Iris pigment epithelial cell (primary cell): Measurements from ENCODE around the gene TAF4.
"Not testable (repeated sequence)": the region's sequence is repeated elsewhere in the genome, so short reads cannot be mapped to it uniquely, and the experiment has no call there.

Experiments used
- DNase-seq: peaks from one replicate; pipeline ENCODE4 v3.0.0-alpha.2; 2011; ENCODE audit warnings: low read depth

The TAF4 gene

GRCh38 chr20:62003567-62004405 is 61.9 kb downstream of the TAF4 start:
- DNase-seq = no peak

DNA sequence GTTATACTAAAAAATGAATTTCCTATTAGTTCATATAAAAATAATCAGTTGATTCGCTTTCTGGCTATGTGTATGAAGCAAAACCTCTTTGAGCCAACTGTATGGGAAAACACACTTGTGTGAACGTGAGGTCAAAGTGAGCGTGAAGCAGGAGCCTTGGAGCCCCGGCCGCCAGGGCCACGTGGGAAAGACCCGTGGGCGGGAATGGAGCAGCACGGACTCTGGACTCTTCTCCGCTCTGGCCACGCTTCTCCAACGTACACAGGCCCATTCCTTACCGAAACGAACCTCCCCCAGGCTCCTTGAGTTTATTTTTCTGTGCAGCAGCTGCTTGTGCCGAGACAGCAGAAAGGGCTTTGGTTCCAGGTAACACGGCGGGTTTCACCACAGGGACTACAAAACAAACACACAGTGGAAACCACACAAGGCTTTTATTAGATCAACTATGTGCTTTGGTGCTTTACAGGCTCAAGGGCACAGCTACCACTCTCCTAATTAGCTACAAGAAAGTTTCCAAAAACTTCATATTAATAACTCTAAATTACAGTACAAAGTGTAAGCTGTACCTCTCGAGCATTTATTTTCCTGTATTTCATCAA is 62.7 kb downstream of the TAF4 start:
- DNase-seq = no peak

GRCh38 chr20:62001178-62001715 is 64.4 kb downstream of the TAF4 start:
- no peak for DNase-seq

- no peak for DNase-seq
Measured at GRCh38 chr20:61998343-61999121, 67.1 kb downstream of the TAF4 start.

- DNase-seq = no peak
Measured at GRCh38 chr20:61997891-61998290, 67.8 kb downstream of the TAF4 start.

DNA sequence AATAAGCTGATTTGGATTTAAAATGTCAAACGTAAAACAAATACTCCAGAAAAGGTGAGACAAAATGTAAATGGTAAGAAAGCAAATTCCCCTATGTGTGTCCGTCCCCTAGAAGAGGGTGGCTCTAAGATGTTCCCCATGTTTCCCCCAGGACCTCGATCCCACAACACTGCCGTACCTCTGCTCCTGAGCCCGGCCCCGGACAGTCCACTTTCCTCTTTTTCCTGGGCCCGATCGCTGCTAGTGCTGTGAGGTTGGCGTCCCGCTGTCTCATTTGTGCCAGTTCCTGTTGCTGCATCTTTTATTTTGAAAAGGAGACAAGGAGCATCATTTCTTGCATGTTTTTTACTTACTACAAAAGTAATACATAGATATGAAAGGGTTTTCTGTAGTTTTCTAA is 68.3 kb downstream of the TAF4 start:
- no peak for DNase-seq

- DNase-seq = no peak
Measured at GRCh38 chr20:61994546-61994945, 71.1 kb downstream of the TAF4 start.

DNA sequence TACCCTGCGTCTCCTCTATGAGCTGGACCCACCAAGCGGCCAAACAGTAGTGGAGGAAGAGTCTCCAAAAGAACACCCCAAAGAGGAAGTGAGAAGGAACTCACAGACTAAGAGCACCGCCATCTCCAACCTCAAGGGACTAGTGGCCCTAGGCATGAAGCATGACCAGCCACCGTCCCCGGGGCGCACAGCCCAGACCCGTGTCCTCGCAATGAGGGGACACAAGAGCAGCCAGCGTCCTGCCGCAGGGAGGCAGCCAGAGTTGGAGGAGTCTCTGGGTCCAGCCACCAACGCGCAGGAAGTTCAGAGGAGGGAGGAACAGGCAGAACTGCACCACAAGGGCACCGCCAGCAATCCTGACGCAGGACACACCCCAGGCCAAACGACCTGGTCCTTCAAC is 72.6 kb downstream of the TAF4 start:
- no peak for DNase-seq

DNA sequence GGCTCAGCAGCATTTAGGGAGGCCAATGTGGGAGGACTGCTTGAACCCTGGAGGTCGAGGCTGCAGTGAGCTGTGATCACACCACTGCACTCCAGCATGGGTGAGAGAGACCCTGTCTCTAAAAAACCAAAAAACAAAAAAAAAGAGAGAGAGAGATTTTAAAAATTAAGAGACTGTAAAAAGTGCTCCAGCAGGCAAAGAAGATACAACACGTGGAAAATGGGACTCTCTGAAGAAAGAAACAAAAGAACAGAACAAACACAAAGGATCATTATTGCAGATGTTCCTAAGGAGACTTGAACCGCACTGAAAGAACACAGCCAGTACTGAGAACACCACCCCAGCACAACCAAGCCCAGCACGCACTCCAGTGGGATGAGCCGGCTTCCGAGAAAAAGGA is 74.2 kb downstream of the TAF4 start:
- no peak for DNase-seq

DNA sequence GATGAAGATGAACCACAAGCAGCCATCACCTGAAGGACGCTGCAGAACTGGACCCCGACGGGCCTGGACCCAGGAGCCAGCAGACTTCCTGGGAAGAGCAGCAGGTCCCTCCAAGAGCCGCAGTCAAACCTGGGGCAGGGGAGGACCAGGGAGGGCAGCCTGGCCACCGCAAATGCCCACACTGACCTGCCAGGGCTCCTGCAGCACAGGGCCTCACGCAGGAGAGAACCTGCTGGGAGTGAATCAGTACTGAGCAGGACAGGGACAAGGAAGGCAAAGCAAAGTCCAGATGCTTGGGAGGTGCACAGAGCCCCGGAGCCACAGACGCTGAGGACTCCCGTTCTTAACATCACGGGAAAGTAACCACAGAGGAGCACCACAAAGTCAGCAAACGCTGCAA is 75.2 kb downstream of the TAF4 start:
- no peak for DNase-seq

- DNase-seq = no peak
Measured at GRCh38 chr20:61989741-61990140, 75.9 kb downstream of the TAF4 start.

DNA sequence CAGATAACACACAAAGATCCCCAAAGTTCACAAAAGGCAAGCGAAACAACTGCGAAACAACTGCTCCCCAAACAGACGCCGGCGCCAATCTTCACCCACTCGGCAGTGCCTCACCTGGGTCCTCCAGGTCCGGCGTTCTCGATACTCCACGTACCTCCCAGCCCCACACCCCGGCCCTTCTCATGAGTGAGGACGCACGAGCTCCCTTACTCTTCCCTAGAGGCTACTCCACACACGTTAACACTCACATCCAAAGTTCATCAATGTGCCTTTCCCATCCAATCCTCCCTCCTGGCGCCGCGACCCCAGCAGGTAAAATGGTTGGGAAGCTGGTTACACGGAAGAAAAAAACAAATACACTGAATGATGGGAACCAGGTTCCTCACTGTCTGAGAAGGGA is 77.0 kb downstream of the TAF4 start:
- no peak for DNase-seq

GRCh38 chr20:61986762-61987321 is 78.8 kb downstream of the TAF4 start:
- DNase-seq = no peak

- no peak for DNase-seq
Measured at GRCh38 chr20:61985096-61985495, 80.6 kb downstream of the TAF4 start.

GRCh38 chr20:61984431-61984830 is 81.2 kb downstream of the TAF4 start:
- DNase-seq = not testable (repeated sequence)

GRCh38 chr20:61983965-61984364 is 81.7 kb downstream of the TAF4 start:
- DNase-seq = no peak

GRCh38 chr20:61982951-61983315 is 82.7 kb downstream of the TAF4 start:
- no peak for DNase-seq

DNA sequence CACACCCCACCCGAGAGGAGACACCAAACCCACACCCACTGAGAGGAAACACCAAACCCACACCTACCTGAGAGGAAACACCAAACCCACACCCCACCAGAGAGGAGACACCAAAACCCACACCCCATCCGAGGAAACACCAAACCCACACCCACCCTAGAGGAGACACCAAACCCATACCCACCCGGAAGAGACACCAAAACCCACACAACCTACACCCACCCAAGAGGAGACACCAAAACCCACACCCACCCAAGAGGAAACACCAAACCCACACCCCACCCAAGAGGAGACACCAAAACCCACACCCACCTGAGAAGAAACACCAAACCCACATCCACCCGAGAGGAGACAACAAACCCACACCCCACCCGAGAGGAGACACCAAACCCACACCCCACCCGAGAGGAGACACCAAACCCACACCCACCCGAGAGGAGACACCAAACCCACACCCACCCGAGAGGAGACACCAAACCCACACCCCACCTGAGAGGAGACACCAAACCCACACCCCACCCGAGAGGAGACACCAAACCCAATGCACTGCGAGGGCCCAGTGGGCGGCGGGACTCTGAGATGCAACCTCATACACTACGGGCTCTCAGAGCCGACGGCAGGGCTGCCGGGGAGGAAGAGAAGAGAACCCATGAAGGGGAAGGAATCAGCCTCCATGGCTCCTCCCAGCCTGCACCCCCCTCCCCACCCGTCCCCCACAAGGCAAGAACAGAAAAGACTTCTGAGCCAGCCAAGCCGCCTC is 83.3 kb downstream of the TAF4 start:
- no peak for DNase-seq

- DNase-seq = not testable (repeated sequence)
Measured at GRCh38 chr20:61981691-61982090, 84.0 kb downstream of the TAF4 start.

GRCh38 chr20:61980647-61981583 is 84.8 kb downstream of the TAF4 start:
- DNase-seq = peak; percentile 39
